AG09319 (cell line): ENCODE measurements around the gene UCHL5.

Experiments used
- DNase-seq: peaks from one replicate; pipeline ENCODE4 v3.0.0-alpha.2; 2010; ENCODE audit warnings: low read depth; ENCODE audit errors: extremely low read depth
- TF ChIP-seq, protein P1 (sequence below): IDR thresholded peaks from 2 replicates; pipeline ENCODE4 v1.5.1; 2011; ENCODE audit warnings: low read depth, mild to moderate bottlenecking, inconsistent platforms, low read length, moderate library complexity

Gene UCHL5

DNA sequence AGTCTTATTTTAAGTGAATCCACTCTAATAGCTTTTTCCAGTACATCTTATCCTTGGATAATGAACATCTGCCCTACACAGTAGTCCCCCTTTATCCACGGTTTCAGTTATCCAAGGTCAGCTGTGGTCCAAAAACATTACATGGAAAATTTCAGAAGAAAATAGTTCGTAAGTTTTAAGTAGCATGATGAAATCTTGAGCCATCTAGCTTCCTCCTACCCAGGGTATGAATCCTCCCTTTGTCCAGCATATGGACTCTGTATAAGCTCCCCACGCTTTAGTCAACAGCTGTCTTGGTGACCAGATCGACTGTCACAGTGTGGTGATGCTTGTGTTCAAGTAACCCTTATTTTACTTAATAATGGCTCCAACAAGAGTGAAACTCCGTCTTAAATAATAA is 43.5 kb upstream of the UCHL5 start:
- TF ChIP-seq, protein P1, sequence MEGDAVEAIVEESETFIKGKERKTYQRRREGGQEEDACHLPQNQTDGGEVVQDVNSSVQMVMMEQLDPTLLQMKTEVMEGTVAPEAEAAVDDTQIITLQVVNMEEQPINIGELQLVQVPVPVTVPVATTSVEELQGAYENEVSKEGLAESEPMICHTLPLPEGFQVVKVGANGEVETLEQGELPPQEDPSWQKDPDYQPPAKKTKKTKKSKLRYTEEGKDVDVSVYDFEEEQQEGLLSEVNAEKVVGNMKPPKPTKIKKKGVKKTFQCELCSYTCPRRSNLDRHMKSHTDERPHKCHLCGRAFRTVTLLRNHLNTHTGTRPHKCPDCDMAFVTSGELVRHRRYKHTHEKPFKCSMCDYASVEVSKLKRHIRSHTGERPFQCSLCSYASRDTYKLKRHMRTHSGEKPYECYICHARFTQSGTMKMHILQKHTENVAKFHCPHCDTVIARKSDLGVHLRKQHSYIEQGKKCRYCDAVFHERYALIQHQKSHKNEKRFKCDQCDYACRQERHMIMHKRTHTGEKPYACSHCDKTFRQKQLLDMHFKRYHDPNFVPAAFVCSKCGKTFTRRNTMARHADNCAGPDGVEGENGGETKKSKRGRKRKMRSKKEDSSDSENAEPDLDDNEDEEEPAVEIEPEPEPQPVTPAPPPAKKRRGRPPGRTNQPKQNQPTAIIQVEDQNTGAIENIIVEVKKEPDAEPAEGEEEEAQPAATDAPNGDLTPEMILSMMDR: no peak
- no peak for DNase-seq

DNA sequence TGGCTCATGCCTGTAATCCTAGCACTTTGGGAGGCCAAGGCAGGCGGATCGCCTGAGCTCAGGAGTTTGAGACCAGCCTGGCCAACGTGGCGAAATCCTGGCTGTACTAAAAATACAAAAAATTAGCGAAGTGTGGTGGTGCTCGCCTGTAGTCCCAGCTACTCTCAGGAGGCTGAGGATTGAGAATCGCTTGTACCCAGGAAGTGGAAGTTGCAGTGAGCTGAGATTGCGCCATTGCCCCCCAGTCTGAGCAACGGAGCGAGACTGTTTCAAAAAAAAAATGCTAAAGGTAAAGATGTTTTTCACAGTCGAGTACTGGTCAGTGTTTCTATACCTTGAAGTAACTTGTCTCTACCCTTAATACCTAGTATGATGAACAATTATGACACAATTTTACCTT is 35.0 kb upstream of the UCHL5 start:
- no peak for DNase-seq
- TF ChIP-seq, protein P1: no peak

DNA sequence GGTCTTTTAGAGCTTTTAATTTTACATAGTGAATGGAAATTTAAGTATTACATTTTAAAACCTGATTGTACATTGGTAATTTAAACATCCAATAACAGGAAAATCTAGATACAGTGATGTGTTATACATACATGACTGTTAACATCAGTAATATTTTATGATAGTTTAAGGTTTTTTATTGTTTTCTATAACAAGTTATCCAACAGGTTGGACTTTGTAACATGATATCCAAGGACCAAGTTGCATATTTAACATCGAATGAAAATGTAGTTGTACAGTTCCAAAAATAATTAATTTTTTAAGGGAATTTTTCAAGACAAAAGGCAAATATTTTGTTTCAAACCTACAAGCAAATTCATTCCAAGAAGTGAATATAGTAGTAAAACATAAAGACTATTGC is 31.7 kb upstream of the UCHL5 start:
- no peak for DNase-seq
- TF ChIP-seq, protein P1: no peak

DNA sequence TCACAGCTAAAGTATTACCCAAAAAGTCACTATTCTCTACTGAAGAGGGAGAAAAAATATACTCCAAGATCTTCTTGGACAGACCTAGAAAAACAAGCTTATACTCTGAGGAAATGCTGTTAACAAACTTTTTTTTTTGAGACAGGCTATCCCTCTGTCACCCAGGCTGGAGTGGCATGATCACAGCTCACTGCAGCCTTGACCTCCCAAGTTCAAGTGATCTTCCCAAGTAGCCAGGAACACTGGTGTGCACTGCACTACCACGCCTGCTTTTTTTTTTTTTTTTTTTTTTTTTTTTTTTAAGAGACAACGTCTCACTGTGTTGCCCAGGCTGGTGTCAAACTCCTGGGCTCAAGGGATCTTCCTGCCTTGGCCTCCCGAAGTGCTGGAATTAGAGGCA is 28.7 kb upstream of the UCHL5 start:
- TF ChIP-seq, protein P1: no peak
- DNase-seq: no peak

DNA sequence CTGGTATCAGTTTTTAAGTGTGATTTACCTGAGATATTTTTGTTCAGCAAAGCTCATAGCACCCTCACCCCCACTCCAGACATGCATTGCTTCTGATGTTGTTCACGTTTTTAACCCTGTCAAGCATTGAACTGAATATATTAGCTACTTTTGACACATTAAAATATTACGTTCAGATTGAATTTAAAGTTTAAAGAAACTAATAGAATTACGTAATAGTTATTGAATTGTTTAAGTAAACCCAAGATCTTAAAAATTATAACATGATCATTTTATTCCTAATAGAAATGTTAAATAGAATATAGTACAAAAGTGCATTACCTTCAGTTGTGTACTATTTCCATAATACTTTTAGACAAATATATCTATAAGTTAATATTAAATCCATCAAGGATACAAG is 27.2 kb upstream of the UCHL5 start:
- DNase-seq: no peak
- TF ChIP-seq, protein P1: no peak

DNA sequence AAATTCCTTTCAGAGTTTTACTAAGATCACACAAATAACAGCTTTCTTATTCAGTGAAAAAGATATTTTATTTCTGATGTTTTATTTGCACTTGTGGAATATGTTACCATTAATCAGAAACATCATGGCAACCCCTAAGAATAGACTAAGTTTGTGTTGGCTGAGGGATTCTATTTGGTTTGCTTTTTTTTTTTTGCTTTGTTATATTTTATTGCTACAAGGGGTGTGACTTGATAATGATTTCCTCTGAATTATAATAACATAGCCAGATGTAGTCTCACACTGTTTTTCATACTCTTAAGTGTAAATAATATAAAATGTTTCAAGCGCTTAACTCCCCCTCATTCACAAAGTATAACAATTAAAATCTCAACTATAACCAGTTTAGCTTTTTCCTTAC is 26.1 kb upstream of the UCHL5 start:
- TF ChIP-seq, protein P1: no peak
- DNase-seq: no peak

DNA sequence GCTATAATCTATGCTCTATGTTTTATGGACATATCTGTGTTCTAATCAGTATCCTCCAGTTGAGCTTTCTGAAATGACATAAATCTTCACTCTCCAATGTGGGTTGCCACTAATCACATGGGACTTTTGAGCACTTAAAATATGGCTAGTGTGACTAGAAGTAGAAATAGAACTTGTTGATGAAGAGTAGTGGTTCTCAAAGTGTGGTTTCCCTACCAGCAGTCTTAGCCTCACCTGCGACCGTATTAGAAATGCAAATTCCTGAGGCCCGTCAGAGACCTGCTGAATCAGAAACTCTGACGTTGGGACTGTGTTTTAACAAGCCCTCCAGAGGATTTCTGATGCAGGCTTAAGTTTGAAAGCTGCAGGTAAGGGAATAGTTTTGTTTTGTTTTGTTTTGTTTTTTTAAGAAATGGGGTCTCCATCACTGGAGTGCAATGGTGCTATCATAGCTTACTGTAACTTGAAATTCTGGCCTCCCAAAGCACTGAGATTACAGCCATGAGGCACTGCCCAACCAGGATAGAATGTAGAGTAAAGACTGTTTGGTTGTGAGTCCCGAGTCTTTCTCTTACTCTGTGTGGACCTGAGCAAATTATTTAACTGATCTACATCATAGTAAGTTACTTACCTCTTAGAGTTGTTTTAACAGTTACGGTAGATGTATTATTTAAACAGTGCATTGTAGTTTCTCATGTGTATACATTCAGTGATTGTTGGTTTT is 24.4 kb upstream of the UCHL5 start:
- DNase-seq: no peak

More for the DNA sequence above, 24.4 kb upstream of the UCHL5 start:
- TF ChIP-seq, protein P1: no peak
